ENCODE measurements around the gene PFN3.
A peak's percentile ranks its signal among the peaks of the same experiment; 100 is the strongest.

Gene PFN3

DNA sequence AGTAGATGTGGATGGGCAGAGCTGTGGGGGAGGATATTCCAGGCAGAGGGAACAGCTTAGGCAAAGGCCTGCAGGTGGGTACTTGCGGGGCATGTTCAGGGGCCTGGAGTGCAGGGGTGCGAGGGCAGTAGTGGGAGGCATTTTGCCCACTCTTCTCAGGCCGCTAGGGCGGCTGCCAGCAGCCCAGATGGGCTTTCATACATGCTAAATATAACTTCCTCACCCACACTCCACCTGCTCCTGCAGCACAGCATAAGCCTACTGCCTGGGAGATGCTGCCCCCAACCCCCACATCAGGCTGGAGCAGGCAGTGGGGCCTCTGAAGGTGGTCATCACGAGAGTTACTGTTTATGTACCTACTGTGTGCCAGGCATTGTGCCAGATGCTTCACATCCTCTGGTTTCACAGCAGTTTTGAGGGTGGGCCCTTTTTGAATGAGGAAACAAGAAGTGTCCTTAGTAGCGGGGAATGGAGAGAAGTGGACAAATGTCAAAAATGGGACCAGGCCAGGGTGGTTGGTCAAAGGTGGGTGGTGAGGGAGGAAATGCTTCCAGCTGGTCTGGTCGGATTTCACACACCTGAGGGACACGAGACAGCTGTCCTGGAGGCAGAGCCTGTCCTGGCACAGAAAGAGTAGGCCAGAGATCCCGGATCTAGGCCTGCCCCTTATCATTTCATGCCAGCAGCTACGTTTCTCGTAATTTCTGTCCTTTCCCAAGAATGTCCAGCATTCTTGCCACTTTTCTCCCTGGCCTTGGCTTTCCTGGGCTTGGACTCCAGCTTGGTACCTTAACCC, 30.6 kb downstream of the PFN3 start:
- peaks cover 30% of the 10 kb centered on the region for H3K4me1 ChIP-seq (ENCODE audit: control insufficient read depth, insufficient read depth, low read length)
- no peak overlapping the region for H3K27ac ChIP-seq (ENCODE audit: low read length)
- no peak overlapping the region for H3K4me3 ChIP-seq (ENCODE audit: low read length in 2 of 2)
- H3K9me3 ChIP-seq (ENCODE audit: control insufficient read depth in 2 of 2, low read length in 2 of 2) = no peaks in the 10 kb centered on the region
- peak overlapping the region in 1 of 2 donors; percentile 23 for H3K9ac ChIP-seq (ENCODE audit: low read length in 2 of 2)
- no peaks in the 10 kb centered on the region for H3K36me3 ChIP-seq (ENCODE audit: control insufficient read depth in 2 of 2, insufficient read depth in 2 of 2, low read length in 2 of 2)
- no peaks in the 10 kb centered on the region for H3K27me3 ChIP-seq (ENCODE audit: control insufficient read depth in 1 of 2, insufficient read depth in 2 of 2, low read length in 2 of 2)

DNA sequence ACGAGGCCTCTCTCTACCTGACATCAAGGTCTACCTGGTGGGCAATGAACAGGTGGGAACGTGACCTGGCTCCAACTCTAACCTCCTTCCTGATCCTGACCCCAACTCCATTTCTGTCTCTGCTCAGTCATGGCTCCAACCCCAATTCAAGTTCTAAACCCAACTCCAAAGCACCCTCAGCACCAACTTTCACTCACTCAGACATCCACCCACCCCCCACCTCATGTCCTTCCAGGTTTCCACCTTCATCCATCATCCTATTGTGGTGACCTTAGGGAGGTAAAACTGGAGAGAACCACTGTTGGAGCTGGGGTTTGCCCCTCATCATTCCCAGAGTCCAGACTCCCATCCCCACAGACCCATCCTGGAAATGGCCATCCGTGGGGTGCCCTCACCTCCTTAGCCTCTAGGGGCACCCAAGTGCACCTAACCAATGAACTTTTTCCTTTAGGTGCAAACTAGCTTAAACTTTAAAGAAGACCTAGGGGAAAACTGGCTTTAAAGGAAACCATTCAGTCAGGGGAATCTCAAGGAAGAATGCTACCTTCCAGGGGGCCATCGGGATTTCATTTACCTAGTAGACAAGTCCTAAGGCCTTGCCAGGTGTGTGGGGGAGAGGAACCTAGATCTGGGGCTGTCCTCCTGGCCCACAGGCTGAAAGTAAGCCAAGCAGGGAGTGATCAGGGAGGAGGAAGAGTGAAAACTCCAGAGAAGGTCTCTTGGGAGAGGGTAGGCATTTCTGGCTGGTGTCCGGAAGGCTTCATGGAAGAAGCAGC, 31.4 kb downstream of the PFN3 start:
- H3K9ac ChIP-seq (ENCODE audit: low read length in 2 of 2) = no peak overlapping the region
- no peaks in the 10 kb centered on the region for H3K36me3 ChIP-seq (ENCODE audit: control insufficient read depth in 2 of 2, insufficient read depth in 2 of 2, low read length in 2 of 2)
- no peak overlapping the region for H3K4me3 ChIP-seq (ENCODE audit: low read length in 2 of 2)
- H3K4me1 ChIP-seq (ENCODE audit: control insufficient read depth, insufficient read depth, low read length) = peaks cover 30% of the 10 kb centered on the region
- H3K27ac ChIP-seq (ENCODE audit: low read length) = no peak overlapping the region
- H3K27me3 ChIP-seq (ENCODE audit: control insufficient read depth in 1 of 2, insufficient read depth in 2 of 2, low read length in 2 of 2) = no peaks in the 10 kb centered on the region
- no peaks in the 10 kb centered on the region for H3K9me3 ChIP-seq (ENCODE audit: control insufficient read depth in 2 of 2, low read length in 2 of 2)

DNA sequence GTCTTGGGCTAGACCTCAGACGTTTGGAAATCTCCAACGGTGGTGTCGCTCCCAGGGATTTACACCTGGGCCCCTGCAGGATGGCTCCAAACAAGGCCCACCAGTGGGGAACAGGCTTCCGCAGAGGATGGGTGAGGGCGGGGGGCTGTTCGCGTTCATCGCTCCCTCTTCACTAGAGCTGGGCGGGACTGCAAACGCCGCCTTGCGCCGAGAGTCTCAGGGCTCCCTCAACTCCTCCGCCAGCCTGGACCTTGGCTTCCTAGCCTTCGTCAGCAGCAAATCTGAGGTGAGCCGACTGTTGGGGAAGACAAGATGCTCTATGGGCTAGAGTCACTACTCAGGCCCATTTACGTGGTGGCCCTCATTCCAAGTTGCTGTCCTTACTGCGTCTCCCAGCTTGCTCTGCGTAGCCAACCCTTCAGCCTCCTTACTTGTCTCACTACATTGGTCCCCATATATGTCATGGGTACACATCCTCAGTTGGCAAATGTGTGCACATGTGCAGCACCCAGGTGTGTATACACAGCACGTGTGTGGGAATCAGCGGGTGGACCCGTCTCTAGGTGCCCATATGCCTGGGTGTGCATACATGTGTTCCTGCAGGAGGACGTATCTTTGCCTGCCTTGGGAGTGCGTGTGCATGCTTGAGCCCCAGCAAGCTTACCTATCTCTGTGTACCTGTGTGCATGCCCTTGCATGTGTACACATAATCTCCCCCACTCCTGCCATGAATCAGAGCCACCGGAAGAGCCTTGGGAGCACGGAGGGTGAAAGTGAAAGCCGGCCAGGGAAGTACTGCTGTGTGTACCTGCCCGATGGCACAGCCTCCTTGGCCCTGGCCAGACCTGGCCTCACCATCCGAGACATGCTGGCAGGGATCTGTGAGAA, 32.2 kb downstream of the PFN3 start:
- H3K36me3 ChIP-seq (ENCODE audit: control insufficient read depth in 2 of 2, insufficient read depth in 2 of 2, low read length in 2 of 2) = no peaks in the 10 kb centered on the region
- H3K4me3 ChIP-seq (ENCODE audit: low read length in 2 of 2) = peak overlapping the region in 1 of 2 donors; percentile 75
- no peak overlapping the region for H3K27ac ChIP-seq (ENCODE audit: low read length)
- H3K9me3 ChIP-seq (ENCODE audit: control insufficient read depth in 2 of 2, low read length in 2 of 2) = no peaks in the 10 kb centered on the region
- no peaks in the 10 kb centered on the region for H3K27me3 ChIP-seq (ENCODE audit: control insufficient read depth in 1 of 2, insufficient read depth in 2 of 2, low read length in 2 of 2)
- H3K4me1 ChIP-seq (ENCODE audit: control insufficient read depth, insufficient read depth, low read length) = peaks cover 37% of the 10 kb centered on the region
- no peak overlapping the region for H3K9ac ChIP-seq (ENCODE audit: low read length in 2 of 2)

DNA sequence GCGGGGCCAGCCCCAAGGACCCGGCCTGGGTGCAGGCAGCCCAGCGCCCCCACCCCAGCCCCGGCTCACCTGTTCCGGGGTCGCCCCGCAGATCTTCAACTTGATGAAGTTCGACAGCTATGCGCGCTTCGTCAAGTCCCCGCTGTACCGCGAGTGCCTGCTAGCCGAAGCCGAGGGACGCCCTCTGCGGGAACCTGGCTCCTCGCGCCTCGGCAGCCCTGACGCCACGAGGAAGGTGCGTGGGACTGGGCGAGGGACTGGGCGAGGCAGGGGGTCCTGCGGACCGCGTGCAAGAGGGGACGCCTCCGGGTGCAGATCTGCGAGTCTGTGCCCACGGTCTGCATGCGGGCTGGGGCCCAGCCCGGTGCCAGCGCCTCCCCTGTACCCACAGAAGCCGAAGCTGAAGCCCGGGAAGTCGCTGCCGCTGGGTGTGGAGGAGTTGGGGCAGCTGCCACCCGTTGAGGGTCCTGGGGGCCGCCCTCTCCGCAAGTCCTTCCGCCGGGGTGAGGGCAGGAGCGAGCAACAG, 33.1 kb downstream of the PFN3 start:
- Histone ChIP-seq H3K4me1 (ENCODE audit: control insufficient read depth, insufficient read depth, low read length) (peaks cover 41% of the 10 kb centered on the region), H3K27me3 (ENCODE audit: control insufficient read depth in 1 of 2, insufficient read depth in 2 of 2, low read length in 2 of 2) (no peaks in the 10 kb centered on the region), H3K36me3 (ENCODE audit: control insufficient read depth in 2 of 2, insufficient read depth in 2 of 2, low read length in 2 of 2) (no peaks in the 10 kb centered on the region), H3K4me3 (ENCODE audit: low read length in 2 of 2) (peak overlapping the region; percentile 56 to 75), H3K9me3 (ENCODE audit: control insufficient read depth in 2 of 2, low read length in 2 of 2) (no peaks in the 10 kb centered on the region), H3K27ac (ENCODE audit: low read length) (peak overlapping the region; percentile 93), H3K9ac (ENCODE audit: low read length in 2 of 2) (peak overlapping the region in 1 of 2 donors; percentile 88)

DNA sequence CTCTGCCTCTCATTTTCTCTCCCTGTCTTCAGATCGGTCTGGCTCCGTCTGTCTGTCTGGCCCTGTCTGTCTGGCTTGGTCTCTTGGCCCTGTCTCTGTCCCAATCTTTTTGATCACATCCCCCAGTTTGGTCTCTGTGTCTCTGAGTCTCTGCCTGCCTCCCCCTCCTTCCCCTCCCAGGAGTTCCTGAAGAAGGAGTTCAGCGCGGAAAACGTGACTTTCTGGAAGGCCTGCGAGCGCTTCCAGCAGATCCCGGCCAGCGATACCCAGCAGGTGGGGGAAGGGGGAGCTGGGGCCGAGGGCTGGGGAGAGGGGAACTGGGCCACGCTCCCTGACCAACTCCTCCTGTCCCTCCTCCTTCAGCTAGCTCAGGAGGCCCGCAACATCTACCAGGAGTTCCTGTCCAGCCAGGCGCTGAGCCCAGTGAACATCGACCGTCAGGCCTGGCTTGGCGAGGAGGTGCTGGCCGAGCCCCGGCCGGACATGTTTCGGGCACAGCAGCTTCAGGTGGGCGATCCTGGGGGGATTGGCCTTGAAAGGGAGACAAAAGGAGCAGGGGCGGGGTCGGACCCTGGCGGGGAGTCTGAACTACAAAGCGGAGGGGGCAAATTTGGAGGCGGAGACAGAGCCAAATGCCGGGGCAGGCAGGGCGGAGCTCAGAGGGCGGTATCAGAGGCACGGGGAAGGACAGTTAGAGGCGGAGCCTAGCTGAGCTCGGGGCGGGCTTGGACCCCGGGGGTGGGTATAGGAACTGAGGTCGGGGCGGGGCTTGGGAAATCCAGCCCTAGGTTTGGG, 33.7 kb downstream of the PFN3 start:
- H3K27ac ChIP-seq (ENCODE audit: low read length) = peak overlapping the region; percentile 93
- peak overlapping the region; percentile 75 for H3K4me3 ChIP-seq (ENCODE audit: low read length in 2 of 2)
- peak overlapping the region; percentile 78 to 88 for H3K9ac ChIP-seq (ENCODE audit: low read length in 2 of 2)
- H3K9me3 ChIP-seq (ENCODE audit: control insufficient read depth in 2 of 2, low read length in 2 of 2) = no peaks in the 10 kb centered on the region
- H3K27me3 ChIP-seq (ENCODE audit: control insufficient read depth in 1 of 2, insufficient read depth in 2 of 2, low read length in 2 of 2) = no peaks in the 10 kb centered on the region
- no peaks in the 10 kb centered on the region for H3K36me3 ChIP-seq (ENCODE audit: control insufficient read depth in 2 of 2, insufficient read depth in 2 of 2, low read length in 2 of 2)
- H3K4me1 ChIP-seq (ENCODE audit: control insufficient read depth, insufficient read depth, low read length) = peaks cover 40% of the 10 kb centered on the region

DNA sequence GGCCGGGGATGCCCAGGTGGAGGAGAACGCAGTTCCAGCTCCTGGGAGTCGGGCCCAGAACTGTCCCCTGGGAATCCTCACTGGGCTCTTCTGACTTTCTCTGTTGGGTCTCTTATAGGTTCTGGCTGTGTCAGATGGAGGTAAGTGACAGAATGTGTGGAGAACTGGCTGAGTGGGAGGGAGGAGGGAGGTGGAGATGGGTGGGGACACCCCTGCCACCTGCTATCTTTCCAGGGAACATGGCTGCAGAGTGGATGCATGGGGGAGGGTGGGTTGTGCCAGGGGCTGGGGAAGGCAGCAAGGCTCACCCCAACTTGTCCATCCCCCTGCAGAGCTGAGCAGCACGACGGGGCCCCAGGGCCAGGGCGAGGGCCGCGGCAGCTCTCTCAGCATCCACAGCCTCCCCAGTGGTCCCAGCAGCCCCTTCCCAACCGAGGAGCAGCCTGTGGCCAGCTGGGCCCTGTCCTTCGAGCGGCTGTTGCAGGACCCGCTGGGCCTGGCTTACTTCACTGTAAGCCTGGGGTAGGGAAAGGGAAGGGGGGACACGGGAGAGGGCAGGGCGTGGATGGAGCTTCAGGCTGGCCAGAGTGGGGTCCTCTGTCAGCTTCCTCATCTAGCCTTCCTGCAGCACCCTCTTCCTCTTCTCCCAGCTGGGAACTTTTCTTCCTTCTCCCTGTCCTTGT, 34.5 kb downstream of the PFN3 start:
- Histone ChIP-seq H3K9me3 (ENCODE audit: control insufficient read depth in 2 of 2, low read length in 2 of 2) (no peaks in the 10 kb centered on the region), H3K36me3 (ENCODE audit: control insufficient read depth in 2 of 2, insufficient read depth in 2 of 2, low read length in 2 of 2) (no peaks in the 10 kb centered on the region), H3K27me3 (ENCODE audit: control insufficient read depth in 1 of 2, insufficient read depth in 2 of 2, low read length in 2 of 2) (no peaks in the 10 kb centered on the region), H3K4me3 (ENCODE audit: low read length in 2 of 2) (peak overlapping the region; percentile 75), H3K27ac (ENCODE audit: low read length) (peak overlapping the region; percentile 93), H3K4me1 (ENCODE audit: control insufficient read depth, insufficient read depth, low read length) (peaks cover 33% of the 10 kb centered on the region), H3K9ac (ENCODE audit: low read length in 2 of 2) (peak overlapping the region; percentile 78 to 88)

DNA sequence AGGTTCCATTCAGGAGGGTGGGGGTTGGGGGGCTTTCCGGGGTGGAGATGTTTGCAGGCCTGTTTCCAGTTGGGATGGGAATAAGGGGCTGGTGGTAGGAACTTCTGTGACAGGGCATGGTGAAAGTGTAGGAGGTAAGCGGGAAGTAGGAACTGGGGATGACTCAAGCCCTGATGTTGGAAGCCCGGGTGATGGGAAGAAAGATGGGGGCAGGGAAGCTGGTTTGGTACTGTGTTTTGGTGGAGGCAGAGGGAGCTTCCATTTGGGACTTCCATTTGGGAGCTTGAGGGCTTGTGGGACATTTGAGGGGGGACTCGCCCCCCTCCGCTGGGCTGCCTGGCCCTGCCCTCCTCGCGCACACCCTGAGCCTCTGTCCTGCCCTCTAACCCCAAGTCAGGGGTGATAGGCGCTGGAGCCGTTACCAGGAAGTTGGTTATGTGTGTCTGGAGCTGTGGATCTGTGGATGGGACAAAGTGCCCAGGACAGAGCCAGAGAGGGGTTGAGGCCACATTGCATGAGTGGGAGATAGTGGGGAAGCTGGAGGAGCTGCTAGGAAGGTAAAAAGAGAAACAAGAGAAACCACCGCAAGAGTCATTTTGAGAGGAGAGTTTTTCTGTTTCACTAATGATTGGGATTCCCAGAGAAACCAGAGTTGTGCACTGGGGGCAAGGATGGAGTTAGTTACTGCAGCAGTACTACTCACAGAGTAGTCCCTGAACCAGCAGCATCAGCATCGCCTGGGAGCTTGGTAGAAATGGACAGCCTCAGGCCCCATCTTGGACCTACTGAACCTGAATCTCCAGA, 36.1 kb downstream of the PFN3 start:
- Histone ChIP-seq H3K9ac (ENCODE audit: low read length in 2 of 2) (peak overlapping the region in 1 of 2 donors; percentile 21), H3K27ac (ENCODE audit: low read length) (no peak overlapping the region), H3K27me3 (ENCODE audit: control insufficient read depth in 1 of 2, insufficient read depth in 2 of 2, low read length in 2 of 2) (no peaks in the 10 kb centered on the region), H3K4me1 (ENCODE audit: control insufficient read depth, insufficient read depth, low read length) (peaks cover 33% of the 10 kb centered on the region), H3K36me3 (ENCODE audit: control insufficient read depth in 2 of 2, insufficient read depth in 2 of 2, low read length in 2 of 2) (no peaks in the 10 kb centered on the region), H3K9me3 (ENCODE audit: control insufficient read depth in 2 of 2, low read length in 2 of 2) (no peaks in the 10 kb centered on the region), H3K4me3 (ENCODE audit: low read length in 2 of 2) (no peak overlapping the region)

DNA sequence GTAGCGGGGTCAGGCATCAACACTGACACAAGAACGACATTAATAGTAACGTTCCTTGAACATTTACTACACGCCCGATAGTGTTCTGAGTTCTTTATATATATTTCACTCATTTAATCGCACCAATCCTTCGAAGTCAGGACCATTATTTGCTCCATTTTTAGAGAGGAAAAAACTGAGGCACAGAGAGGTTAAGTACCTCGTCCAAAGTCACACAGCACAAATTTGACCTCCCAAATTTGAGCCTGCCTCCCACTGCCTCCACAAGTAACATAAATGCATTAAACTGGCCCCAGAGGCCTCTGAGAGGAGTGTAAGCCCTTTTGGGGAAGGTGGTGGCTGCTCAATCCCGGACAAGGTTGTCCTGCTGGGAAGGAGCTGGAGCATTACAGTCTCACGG, 36.9 kb downstream of the PFN3 start:
- Histone ChIP-seq H3K27ac (ENCODE audit: low read length) (no peak overlapping the region), H3K27me3 (ENCODE audit: control insufficient read depth in 1 of 2, insufficient read depth in 2 of 2, low read length in 2 of 2) (no peaks in the 10 kb centered on the region), H3K4me3 (ENCODE audit: low read length in 2 of 2) (peak overlapping the region; percentile 0 to 70), H3K36me3 (ENCODE audit: control insufficient read depth in 2 of 2, insufficient read depth in 2 of 2, low read length in 2 of 2) (no peaks in the 10 kb centered on the region), H3K4me1 (ENCODE audit: control insufficient read depth, insufficient read depth, low read length) (peaks cover 33% of the 10 kb centered on the region), H3K9ac (ENCODE audit: low read length in 2 of 2) (no peak overlapping the region), H3K9me3 (ENCODE audit: control insufficient read depth in 2 of 2, low read length in 2 of 2) (no peaks in the 10 kb centered on the region)
